Fibroblast of peridontal ligament (primary cell): Measurements from ENCODE around the gene OTULINL.

Source experiments
- DNase-seq: peaks from one replicate; pipeline ENCODE4 v3.0.0-alpha.2; 2010; ENCODE audit errors: extremely low read depth

The OTULINL gene

DNA sequence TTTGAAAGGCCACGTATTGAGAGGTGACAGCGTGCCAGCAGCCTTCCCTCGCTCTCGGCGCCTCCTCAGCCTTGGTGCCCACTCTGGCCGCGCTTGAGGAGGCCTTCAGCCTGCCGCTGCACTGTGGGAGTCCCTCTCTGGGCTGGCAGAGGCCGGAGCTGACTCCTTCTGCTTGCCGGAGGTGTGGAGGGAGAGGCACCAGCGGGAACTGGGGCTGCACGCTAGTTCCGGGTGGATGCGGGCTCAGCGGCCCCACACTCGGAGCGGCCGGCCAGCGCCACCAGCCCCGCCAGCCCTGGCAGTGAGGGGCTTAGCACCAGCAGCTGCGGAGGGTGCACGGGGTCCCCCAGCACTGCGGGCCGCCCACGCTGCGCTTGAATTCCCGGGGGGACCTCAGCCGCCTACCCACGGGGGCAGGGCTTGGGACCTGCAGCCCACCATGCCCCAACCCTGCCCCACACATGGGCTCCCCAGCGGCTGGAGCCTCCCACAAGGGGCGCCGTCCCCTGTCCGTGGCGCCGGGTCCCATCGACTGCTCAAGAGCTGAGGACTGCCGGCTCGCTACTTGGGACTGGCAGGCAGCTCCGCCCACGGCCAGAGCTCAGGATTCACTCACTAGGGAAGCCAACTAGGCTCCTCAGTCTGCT lies 4.4 kb upstream of the OTULINL start:
- no peak for DNase-seq

- DNase-seq = no peak
Observed at GRCh38 chr5:14577971-14578370, 3.6 kb upstream of the OTULINL start.

- DNase-seq = no peak
Observed at GRCh38 chr5:14579246-14579645, 2.3 kb upstream of the OTULINL start.

- DNase-seq = no peak
Observed at GRCh38 chr5:14579731-14580397, 1.7 kb upstream of the OTULINL start.

DNA sequence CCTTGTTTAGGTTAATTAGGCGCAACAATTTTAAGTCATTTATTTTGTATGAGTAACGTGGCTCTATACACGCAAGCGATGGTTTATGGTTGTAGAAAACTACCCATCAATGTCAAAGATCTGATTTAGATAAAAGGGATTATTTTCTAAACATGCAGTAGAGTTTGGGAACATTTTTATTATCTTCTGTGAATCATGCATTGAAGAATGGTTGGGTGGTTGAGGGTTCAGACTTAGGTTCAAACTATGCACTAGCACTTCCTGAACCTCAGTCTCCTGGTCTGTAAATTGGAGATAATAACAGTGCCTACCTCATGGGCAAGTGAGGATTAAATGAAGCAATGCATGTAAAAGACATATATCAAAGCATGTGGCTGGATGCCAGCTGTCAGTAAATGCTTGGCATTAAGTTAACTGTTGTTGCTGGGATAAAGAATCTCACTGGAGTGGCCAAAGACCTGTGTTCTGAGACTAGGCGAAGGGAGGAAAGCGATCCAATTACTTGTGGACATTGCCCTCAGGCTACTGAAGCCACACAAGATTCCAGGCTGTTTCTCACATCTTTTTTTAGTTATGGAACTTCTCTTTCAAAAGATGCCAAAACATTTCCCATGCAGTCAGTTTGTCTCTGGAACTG lies 1.1 kb upstream of the OTULINL start:
- DNase-seq = peak; percentile 56

- DNase-seq = no peak
Observed at GRCh38 chr5:14581891-14582796, 552 bp downstream of the OTULINL start.

DNA sequence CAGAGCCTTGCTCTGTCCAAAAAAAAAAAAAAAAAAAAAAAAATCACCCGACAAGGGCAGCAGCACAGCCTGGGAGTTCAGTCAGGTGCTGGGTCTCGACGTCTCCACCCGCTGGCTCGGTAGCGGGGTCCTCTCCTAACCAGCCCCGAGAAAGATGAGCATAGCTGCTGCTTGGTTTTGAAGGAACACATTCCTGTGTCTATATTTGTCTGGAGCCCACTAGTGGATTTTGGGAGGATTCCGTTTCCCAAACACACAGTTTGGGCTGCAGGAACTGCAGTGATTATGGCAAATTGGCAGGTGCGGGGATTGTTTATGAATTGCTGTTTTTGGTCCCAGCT lies 1.2 kb downstream of the OTULINL start:
- peak; percentile 7 for DNase-seq

GRCh38 chr5:14584848-14585247 lies 3.3 kb downstream of the OTULINL start:
- DNase-seq = no peak

GRCh38 chr5:14587150-14587549 lies 5.6 kb downstream of the OTULINL start:
- no peak for DNase-seq

GRCh38 chr5:14588145-14588544 lies 6.6 kb downstream of the OTULINL start:
- DNase-seq = no peak

DNA sequence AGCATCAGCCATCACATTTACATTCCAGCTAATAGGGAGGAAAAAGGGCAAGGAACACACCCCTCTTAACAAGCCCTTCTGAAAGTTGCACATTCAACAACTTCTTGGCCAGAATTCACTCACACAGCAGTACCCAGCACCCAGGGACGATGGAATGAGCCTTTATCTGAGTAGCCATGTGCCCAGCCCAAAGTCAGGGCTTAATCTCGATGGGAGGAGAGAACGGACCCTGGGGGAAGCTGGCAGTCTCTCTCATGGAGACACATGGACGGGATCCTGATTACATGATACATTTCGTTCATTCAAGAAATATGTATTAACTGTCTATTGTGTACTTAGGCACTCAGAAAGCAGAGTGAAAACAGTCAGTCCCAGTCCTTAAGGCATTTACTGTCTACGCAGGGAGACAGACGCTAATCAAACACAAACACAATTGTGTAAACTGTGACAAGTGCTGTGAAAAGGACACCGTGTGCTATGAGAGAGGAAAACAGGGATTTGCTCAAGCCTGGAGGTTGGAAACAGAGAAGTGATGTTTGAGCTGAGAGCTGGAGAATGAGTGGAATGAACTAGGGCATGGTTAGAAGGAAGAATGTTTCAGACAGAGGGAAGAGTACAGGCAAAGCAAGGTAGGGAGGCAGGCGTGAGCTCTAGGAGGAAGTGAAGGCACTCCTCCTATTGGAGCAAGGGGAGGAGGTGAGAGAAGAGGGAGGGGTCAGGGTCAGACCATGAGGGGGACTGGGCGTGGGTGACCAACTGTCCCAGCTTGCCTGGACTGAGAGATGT lies 7.4 kb downstream of the OTULINL start:
- no peak for DNase-seq

- DNase-seq = no peak
Observed at GRCh38 chr5:14590949-14591348, 9.4 kb downstream of the OTULINL start.

- no peak for DNase-seq
Observed at GRCh38 chr5:14591548-14591947, 10.0 kb downstream of the OTULINL start.

GRCh38 chr5:14593326-14594021 lies 11.9 kb downstream of the OTULINL start:
- no peak for DNase-seq

GRCh38 chr5:14594378-14595074 lies 12.9 kb downstream of the OTULINL start:
- no peak for DNase-seq

GRCh38 chr5:14595189-14595588 lies 13.6 kb downstream of the OTULINL start:
- no peak for DNase-seq

- no peak for DNase-seq
Observed at GRCh38 chr5:14595891-14596290, 14.3 kb downstream of the OTULINL start.

- no peak for DNase-seq
Observed at GRCh38 chr5:14597080-14597479, 15.5 kb downstream of the OTULINL start.

GRCh38 chr5:14598225-14598624 lies 16.6 kb downstream of the OTULINL start:
- DNase-seq = no peak

- no peak for DNase-seq
Observed at GRCh38 chr5:14599476-14600127, 18.0 kb downstream of the OTULINL start.
